K562 (cell line): ENCODE results near the gene MRPS26. TPM values are rescaled to one million over a fixed set of nuclear protein-coding genes. Genes with fewer than 3 reads are reported as not detected.

Experiments
- ATAC-seq: fragments of 200-7000 bp; cut with Tn5 transposase; 3 replicates; pipeline ENCODE4 v1.9.1; 2020; ENCODE audit warnings: moderate library complexity
- BruUV-seq: library from RNA; stranded (reverse); fragments of 400-500 nt; replicated peaks from 2 replicates; lab custom pipeline; 2021; lab: Mats Ljungman, UMichigan
- CTCF ChIA-PET: fragments of 300-600 bp; formaldehyde crosslinking; extraction: SDS; loops from one replicate; lab custom pipeline; 2021; ENCODE audit warnings: low intra/inter-chr PET ratio; lab: Yijun Ruan, JAX
- POLR2A ChIA-PET: fragments of 300-600, 350-650 bp; sonication (Branson Sonifier 250); formaldehyde crosslinking; extraction: SDS; loops from one replicate; lab custom pipeline; 2021; ENCODE audit warnings: antibody characterized with exemption, inconsistent platforms; lab: Yijun Ruan, JAX
- DNase-seq, 4 experiments: peaks; one replicate each; pipeline versions ENCODE4 v3.0.0 to v3.0.0-alpha.2; 2011 to 2018; ENCODE audit warnings: low spot score in 3 of 4, mixed read lengths in 3 of 4; ENCODE audit errors: extremely low read depth in 1 of 4
- FAIRE-seq: peaks from 2 replicates; lab custom pipeline; 2011; peaks lifted over from hg19 to GRCh38; lab: Jason Lieb, UNC
- H2AFZ ChIP-seq: 2 replicates; pipeline ENCODE4 v1.6.0; 2011; ENCODE audit warnings: low read depth, low read length, control low read depth, inconsistent platforms
- H3K27ac ChIP-seq: fragments of 200-600 bp; 3 replicates; pipeline ENCODE4 v1.8.0; 2011; ENCODE audit warnings: low read depth, mild to moderate bottlenecking, control low read depth, inconsistent platforms, low read length, moderate library complexity, mixed read lengths; ENCODE audit errors: extremely low read depth
- H3K27me3 ChIP-seq, 2 experiments: fragments of 300-600 bp in 1 of 2; 2 replicates in 1 of 2; 3 replicates in 1 of 2; pipeline versions ENCODE4 v1.6.0 to v1.8.0; 2011; ENCODE audit warnings: inconsistent platforms in 2 of 2, low read length in 2 of 2, mild to moderate bottlenecking in 1 of 2, mixed read lengths in 1 of 2, moderate library complexity in 1 of 2; ENCODE audit not compliant: control insufficient read depth in 2 of 2, insufficient read depth in 2 of 2
- H3K36me3 ChIP-seq: fragments of 300-600 bp; 3 replicates; pipeline ENCODE4 v1.8.0; 2011; ENCODE audit warnings: mild to moderate bottlenecking, low read length, inconsistent platforms; ENCODE audit not compliant: control insufficient read depth, insufficient read depth
- H3K4me1 ChIP-seq, 2 experiments: fragments of 200-600 bp in 1 of 2; replicated peaks in 1 of 2; 2 replicates in 1 of 2; 3 replicates in 1 of 2; pipeline versions ENCODE4 v1.5.1 to v1.8.0; 2011; ENCODE audit warnings: inconsistent platforms in 2 of 2, low read length in 2 of 2, mild to moderate bottlenecking in 1 of 2, mixed read lengths in 1 of 2, moderate library complexity in 1 of 2; ENCODE audit not compliant: control insufficient read depth in 2 of 2, insufficient read depth in 2 of 2
- H3K4me2 ChIP-seq: 2 replicates; pipeline ENCODE4 v1.6.1; 2011; ENCODE audit warnings: low read length, control low read depth, inconsistent platforms, mixed read lengths; ENCODE audit not compliant: insufficient read depth
- H3K4me3 ChIP-seq: fragments of 200-600 bp; sonication (generic), shearing (Covaris generic); 2 replicates; pipeline ENCODE4 v1.5.1; 2016; ENCODE audit warnings: control low read depth, inconsistent platforms
- H3K79me2 ChIP-seq: fragments of 200-600 bp; 3 replicates; pipeline ENCODE4 v1.8.0; 2011; ENCODE audit warnings: low read length, inconsistent platforms; ENCODE audit not compliant: control insufficient read depth, insufficient read depth
- H3K9ac ChIP-seq, 2 experiments: 2 replicates each; pipeline versions ENCODE4 v1.6.0 to v1.6.1; 2011; ENCODE audit warnings: low read depth in 2 of 2, low read length in 2 of 2, control low read depth in 1 of 2, inconsistent platforms in 1 of 2, mild to moderate bottlenecking in 1 of 2, mixed read lengths in 1 of 2; ENCODE audit not compliant: insufficient read depth in 1 of 2
- H3K9me1 ChIP-seq: one replicate; pipeline ENCODE4 v1.6.0; 2011; ENCODE audit warnings: inconsistent platforms, mild to moderate bottlenecking, low read length, moderate library complexity; ENCODE audit not compliant: control insufficient read depth, insufficient read depth
- H3K9me3 ChIP-seq: replicated peaks from 2 replicates; pipeline ENCODE4 v1.5.1; 2011; ENCODE audit warnings: low read depth, low read length, inconsistent platforms; ENCODE audit not compliant: control insufficient read depth, insufficient read depth
- H4K20me1 ChIP-seq: replicated peaks from 2 replicates; pipeline ENCODE4 v1.6.1; 2011; ENCODE audit warnings: low read length, inconsistent platforms, mixed read lengths; ENCODE audit not compliant: control insufficient read depth, insufficient read depth
- PCBP2 ChIP-seq: fragments of 200-400 bp; formaldehyde crosslinking; IDR thresholded peaks from 2 replicates; pipeline ENCODE4 v1.6.1; 2018; ENCODE audit warnings: low read length, low read depth, mild to moderate bottlenecking, moderate library complexity; ENCODE audit not compliant: poor library complexity, severe bottlenecking
- ZBTB7A ChIP-seq: IDR thresholded peaks from 2 replicates; pipeline ENCODE4 v1.6.1; 2011; ENCODE audit warnings: low read depth, mild to moderate bottlenecking, low read length, moderate library complexity, borderline replicate concordance; ENCODE audit not compliant: control insufficient read depth
- ZFX ChIP-seq: sonication (generic); formaldehyde crosslinking; IDR thresholded peaks from 2 replicates; pipeline ENCODE4 v1.8.0; 2022; ENCODE audit warnings: mild to moderate bottlenecking, missing genetic modification reagents, moderate library complexity
- WGBS: fragments of 100-300 bp; shearing (Covaris generic); methylation state at CpG from one replicate; pipeline ENCODE4 v1.1.6; 2016; ENCODE audit warnings: low coverage, mixed read lengths; ENCODE audit not compliant: insufficient coverage; ENCODE audit errors: missing lambda C conversion rate; 5-methylcytosine and 5-hydroxymethylcytosine counted together
- in situ Hi-C: fragments of 300-500 bp; cut with MboI; formaldehyde crosslinking; loops from 4 replicates; pipeline ENCODE4 v1.15.0; 2018; ENCODE audit warnings: inconsistent platforms, mixed read lengths
- intact Hi-C: fragments of 100-400 bp; cut with micrococcal nuclease; formaldehyde crosslinking; loops from 2 replicates; pipeline ENCODE4 v1.14.2; 2022
- polyA plus RNA-seq, 8 experiments: library from polyadenylated mRNA; depleted of rRNA in 4 of 8; stranded (reverse) in 5 of 8; unstranded in 3 of 8; fragments of >200 nt; fragmentation: Nextera tagmentation in 2 of 8; fragmentation: Illumina TruSeq in 1 of 8; extraction: Ambion mirVana in 2 of 8; extraction: Trizol in 1 of 8; gene quantifications; 2 replicates each; pipeline versions ENCODE4 v1.2.1 to v1.2.3, GENCODE V29; 2011 to 2014; ENCODE audit warnings: inconsistent platforms in 1 of 8, missing spikeins in 1 of 8
- total RNA-seq, 7 experiments: library from RNA; depleted of rRNA in 6 of 7; stranded (reverse); fragments of >200 nt in 6 of 7; fragmentation: Illumina TruSeq in 2 of 7; extraction: Trizol in 2 of 7; gene quantifications; 2 replicates each; pipeline versions ENCODE4 v1.2.1 to v1.2.3, GENCODE V29; 2011 to 2021; ENCODE audit warnings: low replicate concordance in 1 of 7
- TF ChIP-seq, protein P1 (sequence below): fragments of 250-450 bp; sonication (Bioruptor Pico); IDR thresholded peaks from 2 replicates; pipeline ENCODE4 v1.8.0; 2022; ENCODE audit warnings: moderate library complexity, mild to moderate bottlenecking, inconsistent platforms
- TF ChIP-seq, protein P2 (sequence below): sonication (generic); formaldehyde crosslinking; IDR thresholded peaks from 2 replicates; pipeline ENCODE4 v1.8.1; 2023; ENCODE audit warnings: mild to moderate bottlenecking, missing genetic modification reagents

Gene MRPS26
- total and polyA plus RNA-seq, 9 of the 15 experiments (the other 6 are each of a cell fraction or from before 2014, with no cell fraction given): 2.7 to 70.5 (median 28.8) TPM

DNA sequence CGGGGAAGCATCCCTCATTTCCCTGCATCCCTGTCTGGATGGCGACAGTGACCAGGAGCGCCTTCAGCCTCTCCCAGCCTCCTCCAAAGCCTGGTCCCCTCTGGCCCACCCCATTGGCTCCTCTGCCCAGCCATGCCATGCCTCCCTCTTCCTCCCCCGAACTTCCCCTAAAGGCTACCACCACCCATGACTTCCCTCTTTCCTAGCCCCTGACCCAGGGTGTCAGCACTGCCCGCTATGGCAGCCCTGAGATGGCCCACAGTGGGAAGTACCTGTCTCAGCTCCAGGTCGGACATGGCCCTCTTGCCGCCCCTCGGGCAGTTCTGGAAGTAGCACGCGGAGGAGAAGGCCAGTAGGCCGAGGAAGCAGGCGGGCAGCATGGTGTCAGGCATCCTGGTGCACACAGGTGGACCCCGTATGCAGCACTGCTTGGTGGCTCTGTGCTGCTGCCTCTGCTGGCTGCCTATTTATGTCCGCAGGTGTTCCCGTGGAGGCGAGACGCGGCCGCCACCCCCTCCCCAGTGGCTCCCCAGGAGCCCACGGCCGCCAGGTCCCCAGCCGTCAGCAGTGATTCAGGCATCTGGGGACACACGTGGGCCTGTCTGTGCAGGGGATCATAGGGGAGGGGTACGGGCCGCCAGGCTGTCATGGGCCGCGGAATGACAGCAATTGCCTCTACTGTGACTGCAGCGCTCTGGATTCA, 38.6 kb downstream of the MRPS26 start, which contains the start of gene AVP:
Gene AVP (minus strand): TSS at position 442 of the 703 bp plus-strand sequence. CDS start 50 bp downstream, at position 392.
- Histone ChIP-seq H3K4me2 (no peak within 1 kb of the TSS), H3K9ac (peak within 1 kb of the TSS in 1 of 2 experiments; percentile 68; a peak in 1 of 4 replicates), H3K9me3 (no peaks in the 10 kb centered on the region), H3K4me3 (no peak within 1 kb of the TSS), H4K20me1 (no peaks in the 10 kb centered on the region), H2AFZ (no peak within 1 kb of the TSS), H3K36me3 (no peaks in the 10 kb centered on the region), H3K9me1 (peaks cover 3% of the 10 kb centered on the region), H3K27ac (no peak within 1 kb of the TSS), H3K27me3 (no peaks in the 10 kb centered on the region), H3K79me2 (no peaks in the 10 kb centered on the region), H3K4me1 (peaks cover 0 to 28% of the 10 kb centered on the region in 2 experiments; a peak in 3 of 5 replicates)
- FAIRE-seq: no peak
- in situ Hi-C loops (no loop called here), intact Hi-C loops (no loop called here)
- 58% methylated on average over 14 of the region's 28 CpGs for whole genome bisulfite sequencing
- ChIA-PET POLR2A (no interaction called here), CTCF (no interaction called here)
- peak; percentile 43 for ATAC-seq
- peak in 3 of 4 experiments; percentile 27 to 62 (median 46) for DNase-seq
- peak; percentile 24; the same call in 1 of the 2 replicates for TF ChIP-seq ZFX (CRISPR knock-in tag)
- 0 out of 2 replicates have a peak, but pooled peaks have one; percentile 27 for TF ChIP-seq ZBTB7A
- TF ChIP-seq, protein P1, sequence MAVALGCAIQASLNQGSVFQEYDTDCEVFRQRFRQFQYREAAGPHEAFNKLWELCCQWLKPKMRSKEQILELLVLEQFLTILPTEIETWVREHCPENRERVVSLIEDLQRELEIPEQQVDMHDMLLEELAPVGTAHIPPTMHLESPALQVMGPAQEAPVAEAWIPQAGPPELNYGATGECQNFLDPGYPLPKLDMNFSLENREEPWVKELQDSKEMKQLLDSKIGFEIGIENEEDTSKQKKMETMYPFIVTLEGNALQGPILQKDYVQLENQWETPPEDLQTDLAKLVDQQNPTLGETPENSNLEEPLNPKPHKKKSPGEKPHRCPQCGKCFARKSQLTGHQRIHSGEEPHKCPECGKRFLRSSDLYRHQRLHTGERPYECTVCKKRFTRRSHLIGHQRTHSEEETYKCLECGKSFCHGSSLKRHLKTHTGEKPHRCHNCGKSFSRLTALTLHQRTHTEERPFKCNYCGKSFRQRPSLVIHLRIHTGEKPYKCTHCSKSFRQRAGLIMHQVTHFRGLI: no peak
- no peak for TF ChIP-seq PCBP2
- TF ChIP-seq, protein P2, sequence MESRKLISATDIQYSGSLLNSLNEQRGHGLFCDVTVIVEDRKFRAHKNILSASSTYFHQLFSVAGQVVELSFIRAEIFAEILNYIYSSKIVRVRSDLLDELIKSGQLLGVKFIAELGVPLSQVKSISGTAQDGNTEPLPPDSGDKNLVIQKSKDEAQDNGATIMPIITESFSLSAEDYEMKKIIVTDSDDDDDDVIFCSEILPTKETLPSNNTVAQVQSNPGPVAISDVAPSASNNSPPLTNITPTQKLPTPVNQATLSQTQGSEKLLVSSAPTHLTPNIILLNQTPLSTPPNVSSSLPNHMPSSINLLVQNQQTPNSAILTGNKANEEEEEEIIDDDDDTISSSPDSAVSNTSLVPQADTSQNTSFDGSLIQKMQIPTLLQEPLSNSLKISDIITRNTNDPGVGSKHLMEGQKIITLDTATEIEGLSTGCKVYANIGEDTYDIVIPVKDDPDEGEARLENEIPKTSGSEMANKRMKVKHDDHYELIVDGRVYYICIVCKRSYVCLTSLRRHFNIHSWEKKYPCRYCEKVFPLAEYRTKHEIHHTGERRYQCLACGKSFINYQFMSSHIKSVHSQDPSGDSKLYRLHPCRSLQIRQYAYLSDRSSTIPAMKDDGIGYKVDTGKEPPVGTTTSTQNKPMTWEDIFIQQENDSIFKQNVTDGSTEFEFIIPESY (CRISPR knock-in tag): peak; percentile 97
- no TSS peak for BruUV-seq
